NCI-H146 treated with DMSO at 0.1 percent for 48 hours (cell line): ENCODE data around the gene TNN.

ENCODE experiments used
- DNase-seq: peaks from one replicate; lab custom pipeline; 2025; ENCODE audit not compliant: unreplicated experiment; lab: John Stamatoyannopoulos, UW

Gene TNN

DNA sequence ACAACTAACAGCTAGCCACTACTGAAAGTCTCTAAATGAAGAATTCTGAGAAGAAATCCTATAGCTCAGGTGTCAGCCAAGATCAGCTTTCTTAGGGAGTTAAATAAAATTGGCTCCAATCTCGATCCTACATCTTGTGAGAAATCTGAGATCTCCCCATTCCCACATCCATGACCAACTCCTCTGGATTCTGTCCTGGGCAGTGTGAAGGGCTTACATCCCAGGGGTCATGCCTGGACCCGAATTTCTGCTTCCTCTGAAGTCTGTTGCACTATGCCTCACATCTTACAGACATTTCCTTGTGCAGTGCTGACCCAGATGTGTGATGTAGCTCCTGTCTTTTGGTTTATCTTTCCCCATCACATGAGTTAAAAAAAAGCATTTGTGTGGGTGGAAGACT lies 4.8 kb upstream of the TNN start:
- DNase-seq = no peak

DNA sequence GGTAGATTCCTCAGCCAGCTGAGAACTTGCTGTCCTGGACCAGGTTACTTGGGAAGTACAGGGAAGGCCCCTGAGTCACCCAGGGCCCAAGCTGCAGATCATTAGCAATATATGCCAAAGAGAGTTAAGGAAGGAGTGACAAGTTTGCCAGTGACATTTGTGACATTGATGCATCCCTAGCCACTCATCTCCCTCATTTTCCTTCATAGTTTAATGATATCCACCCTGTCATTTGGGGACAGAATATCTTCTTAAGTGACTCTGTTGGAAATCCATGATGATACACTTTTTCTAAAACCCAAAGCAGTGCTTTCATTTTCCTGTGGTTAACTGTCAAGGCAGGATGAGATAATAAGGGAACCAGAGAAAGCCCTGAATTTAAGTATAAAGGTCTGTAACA lies 3.2 kb downstream of the TNN start:
- no peak for DNase-seq

DNA sequence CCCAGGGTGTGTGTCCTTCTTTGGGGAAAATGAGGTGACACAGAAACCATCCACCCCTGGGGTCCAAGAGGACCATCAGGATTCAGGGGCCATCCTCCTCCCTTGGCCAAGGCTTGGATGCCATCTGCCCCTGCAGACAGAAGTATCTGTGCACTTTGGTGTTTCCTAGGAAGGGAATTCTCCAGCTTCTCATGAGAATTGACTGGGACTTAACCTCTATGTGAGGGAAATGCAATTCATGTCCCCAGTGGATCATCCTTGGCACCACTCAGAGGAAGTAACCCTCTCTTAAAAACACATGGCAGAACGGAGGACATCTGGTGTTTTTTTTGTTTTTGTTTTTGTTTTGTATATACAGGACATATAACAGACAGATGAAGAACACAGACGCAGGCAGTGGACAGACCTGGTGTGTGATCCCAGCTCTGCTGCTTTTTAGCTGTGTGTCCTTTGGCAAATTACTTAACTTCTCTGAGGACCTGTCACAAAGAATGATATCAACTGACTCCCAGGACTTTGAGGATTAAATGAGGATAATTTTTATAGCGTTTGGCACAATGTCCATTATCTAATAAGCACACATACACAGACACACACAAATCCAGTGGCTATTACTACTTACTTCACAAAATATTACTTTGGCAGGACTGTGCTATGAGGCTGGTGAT lies 3.8 kb downstream of the TNN start:
- no peak for DNase-seq

DNA sequence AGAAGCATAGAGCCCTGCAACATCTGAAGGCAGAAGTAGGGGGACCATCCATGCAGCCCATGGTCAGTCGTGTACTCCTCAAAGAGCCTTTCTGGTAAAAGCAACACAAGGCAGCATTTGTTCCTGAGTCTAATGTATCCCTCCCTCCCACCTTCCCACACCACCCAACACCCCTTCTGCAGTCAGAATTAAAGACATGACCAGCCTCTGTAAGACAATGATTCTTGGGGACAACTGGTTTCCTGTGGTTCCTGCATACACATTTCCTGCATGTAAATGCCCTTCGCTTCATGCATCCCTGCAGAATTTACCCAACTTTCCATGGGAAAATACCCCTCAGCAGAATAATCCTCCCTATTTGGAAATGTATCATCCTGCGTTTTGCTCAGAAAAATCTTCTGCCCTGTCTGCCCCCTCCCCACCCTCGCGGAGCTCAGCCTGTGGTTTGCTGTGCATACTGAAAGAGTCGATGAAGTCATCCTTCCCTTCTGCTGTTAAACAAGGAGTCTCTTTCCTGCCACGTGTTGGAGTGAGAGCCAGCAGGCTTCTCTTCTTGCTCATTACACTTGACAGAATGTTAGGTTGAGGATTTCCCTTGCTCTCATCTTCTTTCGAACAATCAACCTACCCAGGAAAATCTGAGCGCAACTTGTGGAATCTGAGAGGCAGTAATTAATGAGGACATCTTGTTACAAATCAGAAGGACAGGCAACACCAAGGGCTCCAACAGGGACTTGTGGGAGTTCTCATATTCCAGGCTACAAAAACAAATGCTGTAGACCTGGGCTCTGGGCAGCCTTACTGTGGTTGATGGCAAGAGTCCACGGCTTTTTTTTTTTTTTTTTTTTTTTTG lies 4.7 kb downstream of the TNN start:
- DNase-seq = no peak

DNA sequence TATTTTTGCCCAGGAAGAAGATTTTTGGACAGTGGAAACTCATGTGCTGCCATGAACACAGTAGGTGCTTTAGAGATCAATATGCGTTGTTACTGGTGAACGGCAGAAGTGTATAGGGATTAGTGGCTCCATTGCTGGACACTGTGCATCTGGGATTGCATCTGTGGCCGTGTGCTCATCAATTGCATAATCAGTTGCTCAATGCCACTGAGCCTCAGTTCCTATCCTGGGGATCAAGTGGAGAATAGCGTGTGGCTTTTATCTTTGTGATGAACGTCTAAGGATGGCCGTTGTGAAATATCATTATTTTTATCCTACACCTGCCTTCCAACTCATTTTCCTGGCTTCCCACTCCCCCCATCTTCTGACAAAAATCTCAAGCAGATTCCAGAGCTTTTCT lies 5.4 kb downstream of the TNN start:
- no peak for DNase-seq

DNA sequence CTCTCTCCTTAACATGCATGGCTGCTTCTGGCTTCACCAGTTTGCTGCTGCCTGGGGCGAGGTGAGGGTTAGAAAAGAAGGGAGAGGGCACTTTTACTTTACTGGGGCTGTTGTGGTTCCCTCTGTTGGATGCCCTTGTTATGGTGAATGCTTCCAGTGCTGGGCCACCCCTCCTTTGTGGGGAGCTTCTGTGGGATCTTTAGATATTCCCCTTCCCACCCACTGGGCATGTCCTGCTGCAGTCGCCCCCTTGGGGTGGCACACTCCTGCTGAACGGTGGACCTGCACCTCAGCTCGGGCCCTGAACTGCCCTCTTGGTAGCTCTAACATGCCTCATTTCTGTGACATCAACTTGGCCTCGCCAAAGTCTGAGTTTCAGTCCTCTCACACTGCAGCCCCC lies 6.0 kb downstream of the TNN start:
- no peak for DNase-seq

DNA sequence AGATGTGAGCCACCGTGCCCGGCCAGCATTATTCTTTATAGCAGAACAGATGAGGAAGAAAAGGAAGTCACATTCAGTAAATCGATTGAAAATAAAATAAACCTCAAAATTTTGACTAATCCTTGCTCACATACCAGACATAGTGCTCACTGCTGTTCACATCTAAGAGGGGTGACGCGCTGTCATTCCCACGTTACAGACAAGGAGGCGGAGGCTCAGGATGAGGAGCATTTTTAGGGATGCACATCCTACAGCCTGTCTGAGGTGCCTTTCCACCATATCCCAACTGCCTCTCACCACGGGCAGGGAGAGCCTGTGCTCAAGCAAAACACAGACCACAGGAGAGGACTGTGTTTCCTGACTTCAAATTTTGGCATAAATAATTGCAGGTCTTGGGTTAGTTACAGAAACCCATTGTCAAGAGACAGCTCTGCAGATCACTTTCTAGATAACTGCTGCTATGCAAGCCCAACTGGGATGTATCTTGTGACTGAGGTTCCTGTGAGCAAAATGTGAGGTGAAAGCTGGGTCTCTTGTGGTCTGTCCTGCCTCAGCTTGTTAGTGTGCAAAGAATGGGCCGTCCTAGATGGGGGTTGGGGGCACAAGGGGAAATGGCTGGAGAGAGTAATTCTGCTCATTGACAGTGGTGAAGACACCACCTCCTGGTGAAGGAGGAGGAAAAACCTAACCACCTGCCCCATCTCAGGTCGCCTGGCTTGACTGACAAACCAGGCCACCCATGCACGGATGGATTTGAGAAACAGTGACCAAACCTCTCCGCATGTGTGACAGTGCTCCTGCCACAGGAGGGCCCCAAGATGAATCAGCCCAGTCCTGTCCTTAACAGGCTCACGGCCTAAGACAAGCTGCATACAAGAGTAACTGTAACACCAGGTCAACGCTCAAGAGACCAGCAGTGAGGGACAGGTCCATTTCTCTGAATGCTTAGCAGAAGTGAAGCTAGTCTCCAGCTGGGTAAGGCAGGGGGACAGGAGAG lies 8.2 kb downstream of the TNN start:
- no peak for DNase-seq

DNA sequence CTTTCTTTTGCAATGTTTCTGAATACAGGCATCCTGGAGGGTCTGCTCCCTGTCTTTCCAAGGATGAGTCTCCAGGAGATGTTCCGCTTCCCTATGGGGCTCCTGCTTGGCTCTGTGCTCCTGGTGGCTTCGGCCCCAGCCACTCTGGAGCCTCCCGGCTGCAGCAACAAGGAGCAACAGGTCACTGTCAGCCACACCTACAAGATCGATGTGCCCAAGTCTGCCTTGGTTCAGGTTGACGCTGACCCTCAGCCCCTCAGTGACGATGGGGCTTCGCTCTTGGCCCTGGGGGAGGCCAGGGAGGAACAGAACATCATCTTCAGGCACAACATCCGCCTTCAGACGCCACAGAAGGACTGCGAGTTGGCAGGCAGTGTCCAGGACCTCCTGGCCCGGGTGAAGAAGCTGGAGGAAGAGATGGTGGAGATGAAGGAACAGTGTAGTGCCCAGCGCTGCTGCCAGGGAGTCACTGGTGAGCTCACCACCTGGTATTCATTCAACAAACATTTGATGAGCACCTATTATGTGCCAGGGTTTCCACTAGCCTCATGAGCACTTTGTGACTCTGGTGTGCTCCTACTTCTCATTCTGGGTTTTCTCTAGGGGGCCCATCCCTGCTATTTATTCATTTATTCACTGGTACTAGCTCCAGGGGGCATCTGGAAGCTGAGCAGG lies 9.9 kb downstream of the TNN start:
- no peak for DNase-seq

DNA sequence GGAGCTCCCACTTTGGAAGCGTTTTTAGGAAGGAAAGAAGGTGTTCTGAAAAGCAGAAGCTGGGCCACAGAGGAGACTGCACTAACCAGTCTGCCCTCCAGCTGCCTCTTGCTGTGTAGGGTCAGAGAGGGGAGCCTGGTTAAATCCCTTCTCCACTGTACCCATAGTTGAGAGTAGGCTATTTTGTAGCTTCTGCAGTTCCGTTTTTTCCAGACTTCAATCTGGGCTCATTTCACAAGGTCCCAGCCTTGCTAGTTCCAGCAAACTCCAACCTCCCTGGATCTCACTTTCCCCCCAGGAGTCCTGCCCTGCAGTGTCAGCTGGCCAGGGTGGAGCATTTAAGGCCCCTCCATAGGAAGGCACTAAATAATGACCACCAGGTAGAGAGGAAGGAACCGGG lies 11.0 kb downstream of the TNN start:
- DNase-seq = no peak

DNA sequence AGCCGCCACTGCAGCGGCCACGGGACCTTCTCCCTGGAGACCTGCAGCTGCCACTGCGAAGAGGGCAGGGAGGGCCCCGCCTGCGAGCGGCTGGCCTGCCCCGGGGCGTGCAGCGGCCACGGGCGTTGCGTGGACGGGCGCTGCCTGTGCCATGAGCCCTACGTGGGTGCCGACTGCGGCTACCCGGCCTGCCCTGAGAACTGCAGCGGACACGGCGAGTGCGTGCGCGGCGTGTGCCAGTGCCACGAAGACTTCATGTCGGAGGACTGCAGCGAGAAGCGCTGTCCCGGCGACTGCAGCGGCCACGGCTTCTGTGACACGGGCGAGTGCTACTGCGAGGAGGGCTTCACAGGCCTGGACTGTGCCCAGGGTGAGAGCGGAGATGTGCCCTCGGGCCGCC lies 11.7 kb downstream of the TNN start:
- no peak for DNase-seq

DNA sequence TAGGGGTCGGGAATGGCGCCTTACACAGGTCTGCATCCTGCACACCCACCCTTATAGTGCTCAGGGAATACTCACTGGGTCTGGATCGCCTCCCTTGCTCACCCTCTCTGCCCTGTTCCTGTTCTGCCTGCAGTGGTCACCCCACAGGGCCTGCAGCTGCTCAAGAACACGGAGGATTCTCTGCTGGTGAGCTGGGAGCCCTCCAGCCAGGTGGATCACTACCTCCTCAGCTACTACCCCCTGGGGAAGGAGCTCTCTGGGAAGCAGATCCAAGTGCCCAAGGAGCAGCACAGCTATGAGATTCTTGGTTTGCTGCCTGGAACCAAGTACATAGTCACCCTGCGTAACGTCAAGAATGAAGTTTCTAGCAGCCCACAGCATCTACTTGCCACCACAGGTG lies 12.4 kb downstream of the TNN start:
- DNase-seq = no peak

DNA sequence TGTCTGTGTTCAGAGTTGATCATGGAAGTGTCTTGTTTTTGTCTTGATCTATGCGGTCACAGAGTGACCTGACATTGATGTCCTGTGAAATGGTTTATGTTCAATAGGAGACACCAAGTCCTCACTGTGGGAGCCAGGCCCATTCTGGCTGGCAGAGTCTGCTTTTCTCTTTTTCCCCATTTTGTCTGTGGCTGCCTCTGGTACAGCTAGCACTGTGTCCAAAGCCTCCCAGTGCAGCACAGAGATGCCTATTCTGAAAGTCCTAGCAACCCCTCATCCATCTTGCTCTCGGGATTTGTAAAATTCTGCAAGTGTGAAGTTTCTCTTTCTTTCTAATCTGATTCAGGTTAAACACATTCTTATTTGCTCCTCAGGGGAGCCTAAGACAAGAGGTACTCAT lies 14.3 kb downstream of the TNN start:
- DNase-seq = no peak

DNA sequence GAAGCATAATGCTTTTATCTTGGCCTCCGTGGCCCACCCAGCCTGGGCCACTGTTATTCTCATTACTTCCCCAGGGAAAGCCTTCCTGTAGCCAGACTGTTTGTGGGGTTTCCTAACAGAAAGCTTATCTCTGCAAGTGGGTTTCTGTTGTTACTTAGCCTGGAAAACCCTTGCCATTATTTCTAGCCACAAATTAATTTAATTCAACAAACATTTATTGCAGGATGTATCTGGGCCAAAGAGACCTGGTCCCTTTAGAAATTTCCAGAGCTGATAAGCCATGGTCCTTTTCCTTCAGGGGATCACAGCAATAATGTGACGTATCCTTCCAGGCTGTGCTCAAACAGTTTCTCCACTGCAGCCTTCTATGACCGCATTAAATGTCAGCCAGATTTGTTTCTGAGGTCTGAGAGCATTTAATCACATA lies 20.9 kb downstream of the TNN start:
- DNase-seq = no peak

DNA sequence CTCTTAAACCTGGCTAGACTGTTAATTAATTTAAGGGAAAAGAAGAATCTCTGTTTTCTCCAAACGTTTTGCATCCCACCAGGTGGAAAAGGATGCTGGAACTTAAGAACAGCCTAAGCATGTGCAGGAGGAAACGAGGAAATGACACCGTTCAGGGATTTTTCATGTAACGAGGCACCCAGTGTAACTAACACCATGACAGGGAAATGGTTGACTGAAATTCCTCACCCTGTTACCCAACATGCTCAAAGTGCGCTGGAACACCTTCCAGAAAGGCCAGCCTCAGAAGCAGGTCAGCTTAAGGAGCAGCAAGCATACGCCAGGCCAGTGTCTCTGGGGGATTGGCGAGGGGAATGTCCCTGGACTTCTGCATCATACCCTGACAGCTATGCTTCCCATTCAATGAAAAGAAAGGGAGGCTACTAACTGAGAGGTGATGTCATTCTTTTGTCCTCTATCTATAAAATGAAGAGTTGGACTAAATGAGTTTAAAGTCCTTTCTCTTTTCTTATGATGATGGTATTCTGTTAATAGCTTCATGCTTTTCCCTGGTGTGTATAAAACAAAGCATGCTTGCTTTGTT lies 21.6 kb downstream of the TNN start:
- DNase-seq = no peak

DNA sequence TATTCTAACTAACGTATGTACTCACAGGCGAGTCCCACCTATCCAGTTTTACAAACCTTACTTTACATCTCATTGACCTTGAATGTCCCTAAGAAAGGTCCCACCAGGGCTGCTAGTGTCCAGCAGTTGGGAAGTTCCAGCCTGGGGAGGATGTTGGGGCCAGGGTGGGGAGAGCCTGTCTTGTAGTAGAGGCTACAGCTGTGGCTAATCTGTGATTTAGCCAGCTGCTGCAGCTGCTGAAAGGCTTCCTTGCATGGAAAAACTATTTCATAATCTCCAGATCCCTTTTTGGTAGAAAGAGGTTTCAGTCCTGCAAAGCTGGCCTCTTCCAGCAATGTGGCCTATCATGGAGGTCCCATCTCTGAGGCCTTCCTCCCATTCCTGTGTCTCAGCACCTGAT lies 23.1 kb downstream of the TNN start:
- DNase-seq = no peak

DNA sequence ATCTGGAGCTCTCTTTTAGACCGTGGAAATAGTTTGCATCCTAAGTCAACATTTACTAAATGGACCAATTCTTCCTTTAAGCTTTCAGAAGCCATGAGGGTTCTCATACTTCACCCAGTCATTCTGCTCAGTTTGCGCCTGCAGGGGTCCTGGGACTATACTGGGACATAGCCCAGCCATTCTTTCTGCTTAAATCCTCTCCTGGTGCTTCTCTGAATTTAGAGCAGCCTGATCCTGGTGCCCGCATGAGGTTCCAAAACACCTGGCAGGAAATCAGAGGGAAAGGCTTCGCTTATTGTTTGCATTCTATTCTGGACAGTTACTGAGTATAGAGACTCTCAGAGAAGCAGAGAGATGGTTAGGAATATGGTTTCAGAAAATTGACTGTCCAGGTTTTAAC lies 27.0 kb downstream of the TNN start:
- no peak for DNase-seq

DNA sequence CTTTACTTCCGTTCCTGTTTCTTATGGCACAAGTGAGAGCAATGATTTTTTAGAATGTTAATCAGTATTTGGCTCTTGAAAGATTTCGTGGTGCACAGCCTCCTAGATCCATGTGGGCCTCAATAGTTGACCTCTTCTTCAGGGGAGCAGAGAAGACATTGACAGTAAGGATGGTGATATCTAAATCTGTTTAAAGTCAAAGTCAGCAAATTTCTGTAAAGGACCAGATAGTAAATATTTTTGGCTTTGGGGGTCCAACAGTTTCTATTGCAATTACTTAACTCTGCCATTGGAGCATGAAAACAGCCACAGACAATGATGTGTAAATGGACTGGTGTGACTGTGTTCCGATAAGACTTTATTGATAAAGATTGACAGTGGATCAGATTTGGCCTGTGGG lies 27.4 kb downstream of the TNN start:
- no peak for DNase-seq

DNA sequence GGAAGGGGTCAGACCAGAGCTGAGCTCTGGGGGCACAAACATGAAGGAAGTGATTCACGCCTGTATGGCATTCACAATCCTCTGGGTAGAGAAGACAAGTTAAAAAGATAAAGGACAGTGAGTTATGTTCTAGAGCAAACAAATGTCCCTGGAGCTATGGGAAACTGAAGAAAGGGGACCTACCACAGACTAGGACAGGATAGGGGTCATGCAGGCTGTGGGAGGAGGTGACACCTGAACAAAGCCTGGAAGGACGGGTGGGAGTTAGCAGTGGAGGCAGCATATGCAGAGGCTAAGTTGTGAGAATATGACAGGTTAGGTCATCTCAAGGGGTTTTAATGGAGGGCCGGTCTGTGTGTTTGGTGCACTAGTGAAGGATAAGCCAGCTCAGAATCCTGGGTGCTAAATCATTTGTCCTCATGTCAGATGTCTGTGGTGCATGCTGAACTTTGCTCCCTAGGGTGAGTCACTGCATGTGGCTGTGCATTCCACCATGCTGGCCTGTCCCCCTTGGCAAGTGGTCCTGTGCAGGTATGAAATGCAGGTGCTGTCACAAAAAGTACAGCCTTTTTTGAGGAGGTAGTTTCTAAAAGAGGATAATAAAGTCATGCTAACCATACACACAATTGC lies 28.5 kb downstream of the TNN start:
- no peak for DNase-seq

DNA sequence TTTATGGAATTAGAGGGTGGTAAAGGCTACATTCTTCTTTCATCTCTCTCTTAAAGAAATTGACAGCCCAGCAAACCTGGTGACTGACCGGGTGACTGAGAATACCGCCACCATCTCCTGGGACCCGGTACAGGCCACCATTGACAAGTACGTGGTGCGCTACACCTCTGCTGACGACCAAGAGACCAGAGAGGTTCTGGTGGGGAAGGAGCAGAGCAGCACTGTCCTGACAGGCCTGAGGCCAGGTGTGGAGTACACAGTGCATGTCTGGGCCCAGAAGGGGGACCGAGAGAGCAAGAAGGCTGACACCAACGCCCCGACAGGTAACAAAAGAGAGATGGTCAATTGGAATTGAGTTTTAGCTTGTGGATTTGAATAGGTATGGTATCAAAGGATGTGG lies 29.7 kb downstream of the TNN start:
- DNase-seq = no peak

DNA sequence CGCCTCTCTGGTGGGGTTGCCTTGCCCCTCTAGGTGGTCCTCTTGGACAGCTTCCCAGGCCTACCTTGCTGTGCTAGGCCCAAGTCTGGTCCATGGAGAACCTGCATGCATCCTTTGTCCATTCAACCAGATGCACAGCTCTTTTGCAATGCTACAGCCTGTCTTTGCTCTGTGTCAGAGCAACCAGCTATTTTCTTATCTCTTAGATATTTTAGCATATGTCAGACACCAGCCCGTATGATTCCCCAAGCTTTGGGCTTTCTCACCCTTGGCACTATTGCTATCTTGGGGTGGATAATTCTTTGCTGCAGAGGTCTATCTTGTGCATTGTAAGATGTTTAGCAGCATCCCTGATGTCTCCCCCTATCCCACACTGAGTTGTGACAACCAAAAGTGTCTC lies 32.3 kb downstream of the TNN start:
- DNase-seq = no peak
